HepG2 (cell line): ENCODE measurements around the gene EPS8L3.

Experiments
- BCL6 ChIP-seq: IDR thresholded peaks from 2 replicates; pipeline ENCODE4 v1.6.1; 2016; ENCODE audit warnings: missing genetic modification reagents, missing compliant biosample characterization
- MED1 ChIP-seq: sonication (generic); formaldehyde crosslinking; IDR thresholded peaks from 2 replicates; pipeline ENCODE4 v1.4.0; 2020; ENCODE audit warnings: missing genetic modification reagents
- PRDM4 ChIP-seq: sonication (generic); formaldehyde crosslinking; IDR thresholded peaks from 2 replicates; pipeline ENCODE4 v1.9.0; 2021; ENCODE audit warnings: missing genetic modification reagents, borderline replicate concordance
- SP1 ChIP-seq, 2 experiments: fragments of 450-650 bp in 1 of 2; sonication (generic) in 1 of 2; formaldehyde crosslinking in 1 of 2; IDR thresholded peaks; 2 replicates each; pipeline versions ENCODE4 v1.4.0 to v1.6.1; 2016 to 2020; ENCODE audit warnings: missing genetic modification reagents in 1 of 2
- SP4 ChIP-seq: sonication (generic); formaldehyde crosslinking; IDR thresholded peaks from 2 replicates; pipeline ENCODE4 v1.8.1; 2023; ENCODE audit warnings: mild to moderate bottlenecking, missing genetic modification reagents
- TF ChIP-seq, protein P1 (sequence below): conservative IDR thresholded peaks from 2 replicates; pipeline ENCODE4 v1.6.1; 2018; ENCODE audit warnings: missing genetic modification reagents

- no peak for TF ChIP-seq SP4
- TF ChIP-seq MED1: no peak
- TF ChIP-seq BCL6 (CRISPR knock-in tag): peak; percentile 33; the same call in 1 of the 2 replicates
- TF ChIP-seq PRDM4: no peak
- TF ChIP-seq SP1 (IDR thresholded peaks at IDR 0.05): no peak
- no peak for TF ChIP-seq SP1 (CRISPR knock-in tag; IDR thresholded peaks at IDR 0.05)
- TF ChIP-seq, protein P1, sequence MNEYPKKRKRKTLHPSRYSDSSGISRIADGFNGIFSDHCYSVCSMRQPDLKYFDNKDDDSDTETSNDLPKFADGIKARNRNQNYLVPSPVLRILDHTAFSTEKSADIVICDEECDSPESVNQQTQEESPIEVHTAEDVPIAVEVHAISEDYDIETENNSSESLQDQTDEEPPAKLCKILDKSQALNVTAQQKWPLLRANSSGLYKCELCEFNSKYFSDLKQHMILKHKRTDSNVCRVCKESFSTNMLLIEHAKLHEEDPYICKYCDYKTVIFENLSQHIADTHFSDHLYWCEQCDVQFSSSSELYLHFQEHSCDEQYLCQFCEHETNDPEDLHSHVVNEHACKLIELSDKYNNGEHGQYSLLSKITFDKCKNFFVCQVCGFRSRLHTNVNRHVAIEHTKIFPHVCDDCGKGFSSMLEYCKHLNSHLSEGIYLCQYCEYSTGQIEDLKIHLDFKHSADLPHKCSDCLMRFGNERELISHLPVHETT: no peak
Measured at GRCh38 chr1:109793089-109793485, 29.4 kb upstream of the EPS8L3 start.
